GM12878 (cell line): Measurements from ENCODE around the gene KIAA0319L. TPM values are rescaled to one million over a fixed set of nuclear protein-coding genes. Genes with fewer than 3 reads are reported as not detected.

Experiments
- ATAC-seq: fragments of 200-7000 bp; cut with Tn5 transposase; 3 replicates; pipeline ENCODE4 v1.9.1; 2020; ENCODE audit warnings: mild to moderate bottlenecking, moderate library complexity
- BruUV-seq: library from RNA; stranded (reverse); fragments of 400-500 nt; replicated peaks from 2 replicates; lab custom pipeline; 2021; lab: Mats Ljungman, UMichigan
- CTCF ChIA-PET: fragments of 300-600 bp; sonication (Branson Sonifier 250); formaldehyde crosslinking; extraction: SDS; loops from one replicate; lab custom pipeline; 2021; ENCODE audit warnings: inconsistent platforms; lab: Yijun Ruan, JAX
- POLR2A ChIA-PET: fragments of 350-600 bp; formaldehyde crosslinking; extraction: SDS; loops from one replicate; lab custom pipeline; 2021; ENCODE audit warnings: inconsistent platforms; lab: Charles Lee
- RAD21 ChIA-PET: fragments of 300-600 bp; sonication (Branson Sonifier 250); formaldehyde crosslinking; loops from one replicate; lab custom pipeline; 2023; ENCODE audit warnings: antibody characterized with exemption; ENCODE audit not compliant: unreplicated experiment; lab: Charles Lee
- SMC1A ChIA-PET: fragments of 300-600 bp; sonication (Branson Sonifier 250); formaldehyde crosslinking; loops from one replicate; lab custom pipeline; 2023; ENCODE audit not compliant: unreplicated experiment, uncharacterized antibody; lab: Charles Lee
- DNase-seq: peaks from one replicate; pipeline ENCODE4 v3.0.0-alpha.2; 2011; ENCODE audit warnings: low read depth, low spot score
- FAIRE-seq: peaks from 3 replicates; lab custom pipeline; 2011; peaks lifted over from hg19 to GRCh38; lab: Jason Lieb, UNC
- H2AFZ ChIP-seq: 2 replicates; pipeline ENCODE4 v1.6.0; 2011; ENCODE audit warnings: low read depth, low read length, control low read depth; ENCODE audit not compliant: control insufficient read depth
- H3K27ac ChIP-seq: 2 replicates; pipeline ENCODE4 v1.5.1; 2011; ENCODE audit warnings: control low read depth; ENCODE audit not compliant: control insufficient read depth, insufficient read depth
- H3K27me3 ChIP-seq, 2 experiments: replicated peaks in 1 of 2; 2 replicates each; pipeline versions ENCODE4 v1.6.0 to v1.6.1; 2011; ENCODE audit warnings: low read length in 1 of 2; ENCODE audit not compliant: control insufficient read depth in 2 of 2, insufficient read depth in 2 of 2
- H3K36me3 ChIP-seq, 2 experiments: 2 replicates each; pipeline ENCODE4 v1.5.1; 2011; ENCODE audit warnings: low read length in 1 of 2; ENCODE audit not compliant: control insufficient read depth in 2 of 2, insufficient read depth in 2 of 2
- H3K4me1 ChIP-seq: 2 replicates; pipeline ENCODE4 v1.6.1; 2011; ENCODE audit warnings: mild to moderate bottlenecking, low read length, moderate library complexity, mixed read lengths; ENCODE audit not compliant: control insufficient read depth, insufficient read depth
- H3K4me2 ChIP-seq: 2 replicates; pipeline ENCODE4 v1.6.0; 2011; ENCODE audit warnings: control low read depth; ENCODE audit not compliant: control insufficient read depth, insufficient read depth
- H3K4me3 ChIP-seq: fragments of 200-600 bp; sonication (generic); 2 replicates; pipeline ENCODE4 v1.5.1; 2016
- H3K79me2 ChIP-seq: 2 replicates; pipeline ENCODE4 v1.6.0; 2011; ENCODE audit warnings: low read length; ENCODE audit not compliant: control insufficient read depth, insufficient read depth
- H3K9ac ChIP-seq: 2 replicates; pipeline ENCODE4 v1.8.0; 2011; ENCODE audit warnings: low read length, control low read depth, mixed read lengths; ENCODE audit not compliant: control insufficient read depth, insufficient read depth
- H3K9me3 ChIP-seq: replicated peaks from 3 replicates; pipeline ENCODE4 v1.5.1; 2011; ENCODE audit warnings: mild to moderate bottlenecking, low read length; ENCODE audit not compliant: control insufficient read depth, insufficient read depth
- H4K20me1 ChIP-seq: 2 replicates; pipeline ENCODE4 v1.6.0; 2011; ENCODE audit not compliant: control insufficient read depth, insufficient read depth
- BCL11A ChIP-seq: IDR thresholded peaks from 2 replicates; pipeline ENCODE4 v1.6.1; 2011; ENCODE audit warnings: low read depth, low read length
- BCLAF1 ChIP-seq: fragments of 450-650 bp; IDR thresholded peaks from 2 replicates; pipeline ENCODE4 v1.6.1; 2017; ENCODE audit warnings: antibody characterized with exemption, mild to moderate bottlenecking, moderate library complexity
- BRCA1 ChIP-seq: IDR thresholded peaks from 2 replicates; pipeline ENCODE4 v1.6.1; 2011; ENCODE audit warnings: low read depth, low read length, improper control_type of control experiment
- CUX1 ChIP-seq: IDR thresholded peaks from 2 replicates; pipeline ENCODE4 v1.6.1; 2012; ENCODE audit warnings: improper control_type of control experiment, low read depth, low read length; ENCODE audit not compliant: insufficient replicate concordance
- FOXK2 ChIP-seq: fragments of 450-650 bp; IDR thresholded peaks from 2 replicates; pipeline ENCODE4 v1.6.1; 2017; ENCODE audit warnings: mild to moderate bottlenecking, moderate library complexity
- IRF3 ChIP-seq: fragments of 450-650 bp; IDR thresholded peaks from 2 replicates; pipeline ENCODE4 v1.6.1; 2014; ENCODE audit warnings: mild to moderate bottlenecking
- JUNB ChIP-seq: IDR thresholded peaks from 2 replicates; pipeline ENCODE4 v1.6.1; 2016; ENCODE audit warnings: antibody characterized with exemption, mild to moderate bottlenecking
- POU2F2 ChIP-seq: IDR thresholded peaks from 3 replicates; pipeline ENCODE4 v1.6.1; 2011; ENCODE audit warnings: low read depth, mild to moderate bottlenecking, low read length, borderline replicate concordance
- RB1 ChIP-seq: fragments of 450-650 bp; formaldehyde crosslinking; IDR thresholded peaks from 2 replicates; pipeline ENCODE4 v1.6.1; 2017; ENCODE audit warnings: mild to moderate bottlenecking, borderline replicate concordance
- SIX5 ChIP-seq: IDR thresholded peaks from 2 replicates; pipeline ENCODE4 v1.6.1; 2011; ENCODE audit warnings: mild to moderate bottlenecking, low read depth, low read length, moderate library complexity; ENCODE audit not compliant: severe bottlenecking
- SMAD5 ChIP-seq: IDR thresholded peaks from 2 replicates; pipeline ENCODE4 v1.6.1; 2016; ENCODE audit warnings: antibody characterized with exemption, low read depth
- SREBF1 ChIP-seq: IDR thresholded peaks from 2 replicates; pipeline ENCODE4 v1.6.1; 2012; ENCODE audit warnings: mild to moderate bottlenecking, low read length
- STAT1 ChIP-seq: fragments of 450-650 bp; conservative IDR thresholded peaks from 2 replicates; pipeline ENCODE4 v1.6.1; 2014; ENCODE audit warnings: antibody characterized with exemption, mild to moderate bottlenecking
- TCF12 ChIP-seq: IDR thresholded peaks from 2 replicates; pipeline ENCODE4 v1.6.1; 2011; ENCODE audit warnings: low read depth, mild to moderate bottlenecking, low read length
- ZBED1 ChIP-seq: IDR thresholded peaks from 2 replicates; pipeline ENCODE4 v1.6.1; 2016; ENCODE audit warnings: borderline replicate concordance
- WGBS: methylation state at CpG from one replicate; pipeline ENCODE4 v1.1.6; 2016; ENCODE audit warnings: low lambda C conversion rate; ENCODE audit not compliant: insufficient replicate concordance, insufficient coverage; ENCODE audit errors: missing lambda C conversion rate; 5-methylcytosine and 5-hydroxymethylcytosine counted together
- in situ Hi-C: fragments of 300-500 bp; cut with MboI; formaldehyde crosslinking; loops from 9 replicates; pipeline ENCODE4 v1.14.3; 2018; ENCODE audit warnings: mixed read lengths
- intact Hi-C: fragments of 100-400 bp; cut with micrococcal nuclease; formaldehyde crosslinking; loops from one replicate; pipeline ENCODE4 v1.14.2; 2022; ENCODE audit not compliant: unreplicated experiment
- polyA plus RNA-seq, 11 experiments: library from polyadenylated mRNA; depleted of rRNA in 4 of 11; unstranded in 6 of 11; stranded (reverse) in 5 of 11; fragments of >200 nt; fragmentation: Nextera tagmentation in 4 of 11; fragmentation: Illumina TruSeq in 1 of 11; extraction: Ambion mirVana in 4 of 11; extraction: Trizol in 1 of 11; gene quantifications; 1 replicate in 1 of 11; 2 replicates in 10 of 11; pipeline versions ENCODE4 v1.2.1 to v1.2.3, GENCODE V29; 2011 to 2016; ENCODE audit warnings: inconsistent platforms in 2 of 11, missing spikeins in 2 of 11, low read depth in 1 of 11
- total RNA-seq, 4 experiments: library from RNA; depleted of rRNA in 3 of 4; stranded (reverse); fragments of >200 nt in 3 of 4; fragmentation: Illumina TruSeq in 1 of 4; extraction: Trizol in 1 of 4; gene quantifications; 2 replicates each; pipeline versions ENCODE4 v1.2.1 to v1.2.3, GENCODE V29; 2013 to 2021

Gene KIAA0319L
- total and polyA plus RNA-seq, 10 of the 15 experiments (the other 5 are each of a cell fraction or from before 2014, with no cell fraction given), result 2.6 to 57.8 (median 25.4) TPM

- RAD21 ChIA-PET, result no interaction called here
- BruUV-seq, result no TSS peak
- in situ Hi-C loops, result no loop called here
- TF ChIP-seq FOXK2 (no peak), SREBF1 (no peak), SMAD5 (no peak), BCL11A (no peak), BRCA1 (no peak), BCLAF1 (no peak), JUNB (no peak), POU2F2 (no peak), CUX1 (no peak), SIX5 (no peak), STAT1 (no peak), ZBED1 (no peak), TCF12 (no peak), IRF3 (no peak), RB1 (no peak)
Measured at GRCh38 chr1:35441926-35442579, 115.2 kb downstream of the KIAA0319L start.

More at GRCh38 chr1:35441926-35442579, 115.2 kb downstream of the KIAA0319L start:
- no peak for DNase-seq
- no peaks in the 10 kb centered on the region for H3K79me2 ChIP-seq
- no peaks in the 10 kb centered on the region for H4K20me1 ChIP-seq
- H3K36me3 ChIP-seq, result peaks cover 19 to 47% of the 10 kb centered on the region in 2 experiments
- no peaks in the 10 kb centered on the region for H3K9me3 ChIP-seq
- no peak overlapping the region for H3K4me2 ChIP-seq
- ATAC-seq, result no peak
- ChIA-PET SMC1A (interaction anchor here (0.7 kb wide), 1 partner anchor 12 kb away, joined by 3 read pairs; no protein-coding TSS in a partner anchor), CTCF (interaction anchor here (2.1 to 5.4 kb wide), 2 partner anchors 9 to 123 kb away, joined by 5 to 49 read pairs; no protein-coding TSS in a partner anchor), POLR2A (no interaction called here)
- no peak overlapping the region for H3K27ac ChIP-seq
- no peaks in the 10 kb centered on the region for H3K4me1 ChIP-seq
- intact Hi-C loops, result no loop called here
- H3K27me3 ChIP-seq, result no peaks in the 10 kb centered on the region
- WGBS, result 93% methylated on average over 8 of the region's 8 CpGs
- no peak overlapping the region for H2AFZ ChIP-seq
- H3K4me3 ChIP-seq, result no peak overlapping the region
- no peak for FAIRE-seq
- H3K9ac ChIP-seq, result no peak overlapping the region
